ENCODE data around the gene DOK5.

The DOK5 gene

DNA sequence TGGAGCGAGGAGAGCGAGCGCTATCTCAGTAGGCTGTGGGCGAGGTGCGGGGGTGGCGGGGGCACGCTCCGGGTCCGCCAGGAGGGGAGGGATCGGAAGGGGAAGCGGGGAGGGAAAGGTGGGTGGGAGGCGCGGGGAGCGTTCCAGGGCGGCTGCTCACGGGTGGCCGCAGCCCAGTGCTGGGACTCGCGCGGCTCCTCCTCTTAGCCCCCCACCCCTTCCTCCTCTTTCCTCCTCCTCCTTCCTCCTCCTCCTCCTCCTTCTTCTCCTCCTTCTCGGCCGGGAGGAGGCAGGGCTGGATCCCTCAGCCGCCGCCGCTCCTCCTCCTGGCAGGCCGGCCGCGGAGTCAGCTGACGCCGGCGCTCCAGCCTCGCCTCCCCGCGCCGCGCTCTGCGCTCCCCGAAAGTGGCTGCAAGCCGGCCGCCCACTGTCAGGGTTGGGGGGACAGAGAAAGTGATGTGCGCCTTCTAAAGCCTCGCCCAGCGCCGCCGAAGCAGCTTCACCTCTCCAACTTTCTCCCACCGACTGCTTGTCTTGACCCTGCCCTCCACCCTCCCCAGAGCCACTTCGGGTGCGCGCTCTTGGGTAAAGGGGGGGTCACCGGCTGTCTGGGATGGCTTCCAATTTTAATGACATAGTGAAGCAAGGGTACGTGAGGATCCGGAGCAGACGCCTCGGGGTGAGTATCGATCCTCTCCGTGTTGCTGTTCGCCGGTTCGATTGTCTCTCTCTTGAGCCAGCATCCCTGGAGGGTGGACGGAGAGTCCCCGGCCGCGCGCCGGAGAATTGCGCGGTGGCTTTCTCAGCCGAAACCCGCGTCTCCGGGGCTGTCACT is at the start of gene DOK5:
TSS of gene DOK5 (plus strand) at position 260 of the 835 bp plus-strand sequence. CDS start at position 614, 354 bp downstream.
- TF ChIP-seq EGR1 (IDR thresholded peaks at IDR 0.05) = no peak

DNA sequence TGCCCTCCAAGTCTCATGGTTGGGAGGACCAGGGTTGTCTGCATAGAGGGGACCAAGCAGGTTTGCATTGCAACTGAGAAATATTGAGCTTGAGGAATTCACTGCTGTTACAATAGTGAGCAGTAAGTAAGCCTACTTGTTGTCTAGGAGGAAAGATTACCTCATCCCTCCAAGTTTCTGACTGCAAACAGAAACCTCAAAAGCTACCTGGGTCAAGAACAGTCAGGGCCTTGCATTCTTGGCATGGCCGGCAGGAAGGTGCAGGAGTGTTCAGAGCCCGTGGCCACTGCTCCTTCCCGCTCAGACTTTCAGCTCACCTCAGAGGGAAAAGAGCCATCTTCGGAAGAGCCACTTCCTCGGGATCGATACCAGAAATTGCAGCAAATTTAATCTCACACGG is 46.0 kb upstream of the DOK5 start:
- TF ChIP-seq RAD21 (IDR thresholded peaks at IDR 0.05; ENCODE audit: low read depth) (no peak), NFIC (IDR thresholded peaks at IDR 0.05) (no peak), YY1 (IDR thresholded peaks at IDR 0.05; ENCODE audit: low read depth) (no peak), FOXM1 (IDR thresholded peaks at IDR 0.05; ENCODE audit: borderline replicate concordance, low read depth) (no peak), TCF12 (IDR thresholded peaks at IDR 0.05; ENCODE audit: low read depth) (no peak), EP300 (IDR thresholded peaks at IDR 0.05; ENCODE audit: borderline replicate concordance) (no peak), CREB1 (IDR thresholded peaks at IDR 0.05; ENCODE audit: low read depth) (no peak), TAF1 (IDR thresholded peaks at IDR 0.05; ENCODE audit: low read depth) (no peak), EGR1 (IDR thresholded peaks at IDR 0.05) (no peak), ZBTB7A (IDR thresholded peaks at IDR 0.05; ENCODE audit: low read depth) (no peak), TEAD4 (IDR thresholded peaks at IDR 0.05) (no peak), CEBPB (IDR thresholded peaks at IDR 0.05) (no peak)
- TF ChIP-seq, protein P1, sequence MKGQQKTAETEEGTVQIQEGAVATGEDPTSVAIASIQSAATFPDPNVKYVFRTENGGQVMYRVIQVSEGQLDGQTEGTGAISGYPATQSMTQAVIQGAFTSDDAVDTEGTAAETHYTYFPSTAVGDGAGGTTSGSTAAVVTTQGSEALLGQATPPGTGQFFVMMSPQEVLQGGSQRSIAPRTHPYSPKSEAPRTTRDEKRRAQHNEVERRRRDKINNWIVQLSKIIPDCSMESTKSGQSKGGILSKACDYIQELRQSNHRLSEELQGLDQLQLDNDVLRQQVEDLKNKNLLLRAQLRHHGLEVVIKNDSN (IDR thresholded peaks at IDR 0.05) = no peak
- TF ChIP-seq, protein P2, sequence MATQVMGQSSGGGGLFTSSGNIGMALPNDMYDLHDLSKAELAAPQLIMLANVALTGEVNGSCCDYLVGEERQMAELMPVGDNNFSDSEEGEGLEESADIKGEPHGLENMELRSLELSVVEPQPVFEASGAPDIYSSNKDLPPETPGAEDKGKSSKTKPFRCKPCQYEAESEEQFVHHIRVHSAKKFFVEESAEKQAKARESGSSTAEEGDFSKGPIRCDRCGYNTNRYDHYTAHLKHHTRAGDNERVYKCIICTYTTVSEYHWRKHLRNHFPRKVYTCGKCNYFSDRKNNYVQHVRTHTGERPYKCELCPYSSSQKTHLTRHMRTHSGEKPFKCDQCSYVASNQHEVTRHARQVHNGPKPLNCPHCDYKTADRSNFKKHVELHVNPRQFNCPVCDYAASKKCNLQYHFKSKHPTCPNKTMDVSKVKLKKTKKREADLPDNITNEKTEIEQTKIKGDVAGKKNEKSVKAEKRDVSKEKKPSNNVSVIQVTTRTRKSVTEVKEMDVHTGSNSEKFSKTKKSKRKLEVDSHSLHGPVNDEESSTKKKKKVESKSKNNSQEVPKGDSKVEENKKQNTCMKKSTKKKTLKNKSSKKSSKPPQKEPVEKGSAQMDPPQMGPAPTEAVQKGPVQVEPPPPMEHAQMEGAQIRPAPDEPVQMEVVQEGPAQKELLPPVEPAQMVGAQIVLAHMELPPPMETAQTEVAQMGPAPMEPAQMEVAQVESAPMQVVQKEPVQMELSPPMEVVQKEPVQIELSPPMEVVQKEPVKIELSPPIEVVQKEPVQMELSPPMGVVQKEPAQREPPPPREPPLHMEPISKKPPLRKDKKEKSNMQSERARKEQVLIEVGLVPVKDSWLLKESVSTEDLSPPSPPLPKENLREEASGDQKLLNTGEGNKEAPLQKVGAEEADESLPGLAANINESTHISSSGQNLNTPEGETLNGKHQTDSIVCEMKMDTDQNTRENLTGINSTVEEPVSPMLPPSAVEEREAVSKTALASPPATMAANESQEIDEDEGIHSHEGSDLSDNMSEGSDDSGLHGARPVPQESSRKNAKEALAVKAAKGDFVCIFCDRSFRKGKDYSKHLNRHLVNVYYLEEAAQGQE (IDR thresholded peaks at IDR 0.05; ENCODE audit: low read depth) = no peak
- TF ChIP-seq, protein P3, sequence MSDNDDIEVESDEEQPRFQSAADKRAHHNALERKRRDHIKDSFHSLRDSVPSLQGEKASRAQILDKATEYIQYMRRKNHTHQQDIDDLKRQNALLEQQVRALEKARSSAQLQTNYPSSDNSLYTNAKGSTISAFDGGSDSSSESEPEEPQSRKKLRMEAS (IDR thresholded peaks at IDR 0.05) = no peak

DNA sequence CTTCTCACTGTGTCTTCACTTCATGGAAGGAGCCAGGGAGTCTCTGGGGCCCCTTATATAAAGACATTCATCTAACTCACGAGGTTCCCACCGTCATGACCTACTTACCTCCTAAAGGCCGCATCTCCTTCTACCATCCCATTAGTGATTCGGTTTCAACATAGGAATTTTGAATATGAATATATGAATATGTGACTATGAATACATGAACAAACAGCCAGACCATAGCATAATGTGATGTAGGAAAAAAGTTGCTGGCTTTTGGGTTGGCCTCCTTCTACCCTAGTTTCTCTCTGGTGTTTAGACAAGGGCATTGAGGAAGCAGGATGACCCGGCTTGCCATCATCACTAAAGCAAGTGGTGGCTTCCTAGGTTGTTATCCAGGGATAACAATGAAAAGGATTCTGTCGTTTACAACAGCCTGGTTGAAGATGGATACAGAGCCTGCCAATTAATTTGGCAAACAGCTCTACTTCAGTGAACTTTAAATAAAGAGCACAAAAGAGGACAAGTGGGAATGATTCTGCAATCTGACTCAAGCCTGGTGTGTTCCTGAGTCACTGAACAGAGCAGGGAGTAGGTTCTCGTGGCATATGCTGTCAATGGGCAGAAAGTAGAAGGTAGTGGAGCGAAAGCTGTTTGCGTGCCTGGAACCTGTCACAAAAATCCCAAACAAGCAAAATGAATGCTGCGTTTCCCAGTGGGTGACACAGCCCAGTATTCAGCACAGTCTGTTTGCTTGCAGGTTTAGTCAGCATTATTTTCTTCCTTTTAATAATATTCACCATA is 44.0 kb upstream of the DOK5 start:
- TF ChIP-seq, protein P3 (IDR thresholded peaks at IDR 0.05) = no peak
- TF ChIP-seq EGR1 (IDR thresholded peaks at IDR 0.05) (no peak), YY1 (IDR thresholded peaks at IDR 0.05; ENCODE audit: low read depth) (no peak), ZBTB7A (IDR thresholded peaks at IDR 0.05; ENCODE audit: low read depth) (no peak), RAD21 (IDR thresholded peaks at IDR 0.05; ENCODE audit: low read depth) (no peak), EP300 (IDR thresholded peaks at IDR 0.05; ENCODE audit: borderline replicate concordance) (no peak), FOXM1 (IDR thresholded peaks at IDR 0.05; ENCODE audit: borderline replicate concordance, low read depth) (no peak), TEAD4 (IDR thresholded peaks at IDR 0.05) (no peak), NFIC (IDR thresholded peaks at IDR 0.05) (no peak), CEBPB (IDR thresholded peaks at IDR 0.05) (no peak), CREB1 (IDR thresholded peaks at IDR 0.05; ENCODE audit: low read depth) (no peak), TAF1 (IDR thresholded peaks at IDR 0.05; ENCODE audit: low read depth) (no peak), TCF12 (IDR thresholded peaks at IDR 0.05; ENCODE audit: low read depth) (no peak)
- TF ChIP-seq, protein P1 (IDR thresholded peaks at IDR 0.05) = no peak
- TF ChIP-seq, protein P2 (IDR thresholded peaks at IDR 0.05; ENCODE audit: low read depth) = no peak

DNA sequence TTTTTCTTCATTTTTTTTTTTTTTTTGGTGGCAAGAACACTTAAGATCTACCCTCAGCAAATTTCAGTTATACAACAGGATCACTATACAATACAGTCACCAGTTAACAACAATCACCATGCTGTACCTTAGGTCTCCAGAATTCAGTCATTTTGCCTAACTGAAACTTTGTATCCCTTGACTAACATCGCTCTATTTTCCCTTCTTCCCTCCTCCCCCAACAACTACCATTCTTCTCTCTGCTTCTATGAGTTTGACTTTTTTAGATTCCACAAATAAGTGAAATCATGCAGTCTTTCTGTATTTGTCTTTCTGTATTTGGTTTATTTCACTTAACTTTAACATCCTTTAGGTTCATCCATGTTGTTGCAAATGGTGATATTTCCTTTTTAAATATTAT is 42.4 kb upstream of the DOK5 start:
- TF ChIP-seq TEAD4 (IDR thresholded peaks at IDR 0.05) (no peak), TCF12 (IDR thresholded peaks at IDR 0.05; ENCODE audit: low read depth) (no peak), EP300 (IDR thresholded peaks at IDR 0.05; ENCODE audit: borderline replicate concordance) (no peak), YY1 (IDR thresholded peaks at IDR 0.05; ENCODE audit: low read depth) (no peak)

DNA sequence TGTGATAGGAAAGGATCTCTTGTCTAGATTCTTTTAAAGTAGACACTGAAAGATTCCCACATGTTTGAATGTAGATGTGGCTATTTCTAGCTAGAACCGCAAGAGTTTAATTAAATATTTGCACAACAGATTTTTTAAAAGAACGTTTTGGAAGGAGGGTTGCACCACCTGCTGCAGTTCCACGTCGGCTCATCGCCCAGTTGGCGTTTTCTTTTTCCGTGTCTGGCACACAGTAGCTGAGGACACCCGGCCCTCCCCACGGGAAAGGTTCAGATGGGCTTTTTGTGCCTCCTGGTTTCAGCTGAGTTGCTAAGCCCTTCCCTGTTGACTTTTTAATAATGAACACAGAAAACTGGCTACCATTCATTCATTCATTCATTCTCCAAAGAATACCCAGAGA is 41.8 kb upstream of the DOK5 start:
- TF ChIP-seq EGR1 (IDR thresholded peaks at IDR 0.05) (no peak), FOXM1 (IDR thresholded peaks at IDR 0.05; ENCODE audit: borderline replicate concordance, low read depth) (no peak), CEBPB (IDR thresholded peaks at IDR 0.05) (no peak), ZBTB7A (IDR thresholded peaks at IDR 0.05; ENCODE audit: low read depth) (no peak), CREB1 (IDR thresholded peaks at IDR 0.05; ENCODE audit: low read depth) (no peak), TAF1 (IDR thresholded peaks at IDR 0.05; ENCODE audit: low read depth) (no peak), NFIC (IDR thresholded peaks at IDR 0.05) (no peak), RAD21 (IDR thresholded peaks at IDR 0.05; ENCODE audit: low read depth) (no peak)
- TF ChIP-seq, protein P2 (IDR thresholded peaks at IDR 0.05; ENCODE audit: low read depth) = no peak
- TF ChIP-seq, protein P1 (IDR thresholded peaks at IDR 0.05) = no peak
- TF ChIP-seq, protein P3 (IDR thresholded peaks at IDR 0.05) = no peak
